Ishikawa (cell line): ENCODE measurements around the gene KIAA1217.

Experiments
- CEBPB ChIP-seq: IDR thresholded peaks from 2 replicates; pipeline ENCODE4 v1.6.1; 2012
- CREB1 ChIP-seq: IDR thresholded peaks from 2 replicates; pipeline ENCODE4 v1.6.1; 2012; ENCODE audit warnings: low read depth
- EGR1 ChIP-seq: IDR thresholded peaks from 2 replicates; pipeline ENCODE4 v1.6.1; 2012
- EP300 ChIP-seq: IDR thresholded peaks from 2 replicates; pipeline ENCODE4 v1.6.1; 2012; ENCODE audit warnings: borderline replicate concordance
- FOXM1 ChIP-seq: IDR thresholded peaks from 2 replicates; pipeline ENCODE4 v1.6.1; 2012; ENCODE audit warnings: low read depth, borderline replicate concordance
- NFIC ChIP-seq: IDR thresholded peaks from 2 replicates; pipeline ENCODE4 v1.6.1; 2012
- RAD21 ChIP-seq: IDR thresholded peaks from 2 replicates; pipeline ENCODE4 v1.6.1; 2012; ENCODE audit warnings: low read depth
- REST ChIP-seq: IDR thresholded peaks from 2 replicates; pipeline ENCODE4 v1.6.1; 2012; ENCODE audit warnings: low read depth, mild to moderate bottlenecking
- TAF1 ChIP-seq: IDR thresholded peaks from 2 replicates; pipeline ENCODE4 v1.6.1; 2012; ENCODE audit warnings: low read depth, mild to moderate bottlenecking
- TCF12 ChIP-seq: IDR thresholded peaks from 2 replicates; pipeline ENCODE4 v1.6.1; 2012; ENCODE audit warnings: low read depth
- TEAD4 ChIP-seq: IDR thresholded peaks from 2 replicates; pipeline ENCODE4 v1.6.1; 2012
- USF1 ChIP-seq: IDR thresholded peaks from 2 replicates; pipeline ENCODE4 v1.6.1; 2012
- YY1 ChIP-seq: IDR thresholded peaks from 2 replicates; pipeline ENCODE4 v1.6.1; 2012; ENCODE audit warnings: low read depth
- ZBTB7A ChIP-seq: IDR thresholded peaks from 2 replicates; pipeline ENCODE4 v1.6.1; 2012; ENCODE audit warnings: low read depth
- TF ChIP-seq, protein P1 (sequence below): IDR thresholded peaks from 2 replicates; pipeline ENCODE4 v1.6.1; 2012

The KIAA1217 gene

GRCh38 chr10:24340446-24340845 lies 131.5 kb downstream of the KIAA1217 start:
- TF ChIP-seq EP300 = no peak
- no peak for TF ChIP-seq USF1
- TF ChIP-seq TCF12 = no peak
- TF ChIP-seq REST = no peak

GRCh38 chr10:24340883-24341282 lies 131.9 kb downstream of the KIAA1217 start:
- TF ChIP-seq, protein P1, sequence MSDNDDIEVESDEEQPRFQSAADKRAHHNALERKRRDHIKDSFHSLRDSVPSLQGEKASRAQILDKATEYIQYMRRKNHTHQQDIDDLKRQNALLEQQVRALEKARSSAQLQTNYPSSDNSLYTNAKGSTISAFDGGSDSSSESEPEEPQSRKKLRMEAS = no peak
- TF ChIP-seq ZBTB7A = no peak
- no peak for TF ChIP-seq EGR1
- TF ChIP-seq RAD21 = no peak
- TF ChIP-seq FOXM1 = no peak
- no peak for TF ChIP-seq TCF12
- no peak for TF ChIP-seq CEBPB
- TF ChIP-seq TAF1 = no peak
- TF ChIP-seq EP300 = no peak
- no peak for TF ChIP-seq TEAD4
- no peak for TF ChIP-seq USF1
- no peak for TF ChIP-seq REST
- TF ChIP-seq YY1 = no peak

- TF ChIP-seq REST (no peak), CREB1 (no peak), CEBPB (no peak), RAD21 (no peak), FOXM1 (no peak), TAF1 (no peak)
- TF ChIP-seq, protein P1 = no peak
Observed at GRCh38 chr10:24341371-24341770, 132.4 kb downstream of the KIAA1217 start.

DNA sequence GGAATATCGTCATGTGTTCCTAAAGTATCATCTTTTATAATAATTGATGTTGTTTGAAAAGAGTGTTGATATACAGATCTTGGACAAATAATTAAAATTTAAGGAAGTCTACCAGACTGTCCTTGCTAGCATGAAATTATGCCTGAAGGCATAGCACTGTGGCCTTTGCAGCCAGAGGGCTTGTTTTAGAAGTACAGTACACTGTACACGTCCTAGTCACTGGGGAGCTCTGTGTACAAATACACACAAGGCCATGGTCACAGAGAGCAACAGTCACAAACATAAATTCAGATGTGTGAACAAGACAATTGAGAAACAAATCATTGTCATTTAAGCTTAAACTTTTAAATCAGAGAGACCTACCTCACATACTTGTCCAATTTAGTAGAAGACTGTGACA lies 133.0 kb downstream of the KIAA1217 start:
- no peak for TF ChIP-seq CEBPB
- no peak for TF ChIP-seq YY1
- TF ChIP-seq ZBTB7A = no peak
- TF ChIP-seq TCF12 = no peak
- TF ChIP-seq RAD21 = no peak
- no peak for TF ChIP-seq NFIC
- no peak for TF ChIP-seq USF1
- TF ChIP-seq, protein P1 = no peak
- no peak for TF ChIP-seq TAF1
- no peak for TF ChIP-seq EGR1

GRCh38 chr10:24343686-24344085 lies 134.7 kb downstream of the KIAA1217 start:
- TF ChIP-seq FOXM1 (no peak), TEAD4 (no peak), CREB1 (no peak), CEBPB (no peak), ZBTB7A (no peak), TAF1 (no peak), REST (no peak), USF1 (no peak), NFIC (no peak)
- TF ChIP-seq, protein P1 = no peak
